Muscle of arm (tissue), 12 donors: ENCODE measurements around the gene P3R3URF. TPM values are rescaled to one million over a fixed set of nuclear protein-coding genes. Genes with fewer than 3 reads are reported as not detected.

Source experiments
- DNase-seq: peaks from one replicate; pipeline ENCODE4 v3.0.0-alpha.2; 2013
- polyA plus RNA-seq, 12 donors: library from polyadenylated mRNA; unstranded; fragments of 120-200 nt; gene quantifications; one replicate each; pipeline ENCODE4 v1.2.1, GENCODE V29; 2013; ENCODE audit not compliant: insufficient read length in 12 of 12

Gene P3R3URF
- polyA plus RNA-seq, 12 donors: not detected

GRCh38 chr1:46133781-46134350, 42.4 kb downstream of the P3R3URF start:
- DNase-seq: no peak

GRCh38 chr1:46133181-46133658, 43.1 kb downstream of the P3R3URF start:
- DNase-seq: no peak

- DNase-seq: peak; percentile 99
Observed at GRCh38 chr1:46132529-46133180, 43.6 kb downstream of the P3R3URF start, which contains the start of gene PIK3R3. Gene PIK3R3, minus strand, starts transcription at chr1:46132629. Its CDS starts 677 bp downstream, at chr1:46131952.

- DNase-seq: peak; percentile 41
Observed at GRCh38 chr1:46131712-46132528, 44.4 kb downstream of the P3R3URF start.

- DNase-seq: peak; percentile 31
Observed at GRCh38 chr1:46131093-46131492, 45.2 kb downstream of the P3R3URF start.

GRCh38 chr1:46130606-46131005, 45.7 kb downstream of the P3R3URF start:
- no peak for DNase-seq

- DNase-seq: no peak
Observed at GRCh38 chr1:46130121-46130520, 46.2 kb downstream of the P3R3URF start.

- DNase-seq: no peak
Observed at GRCh38 chr1:46128344-46128743, 47.9 kb downstream of the P3R3URF start.

Other genes with a start within 250 kb of the P3R3URF start
- gene PIK3R3, start 43.9 kb downstream of the P3R3URF start, polyA plus RNA-seq: 10 to 100 TPM in 11 of 12 donors, not detected in 1; 13.2 to 19.9 (median 17.4) TPM
- gene TSPAN1, start 1.4 kb downstream of the P3R3URF start, polyA plus RNA-seq: 10 to 100 TPM in 1 of 12 donors, 1 to 10 TPM in 4, under 1 TPM in 6, not detected in 1; 0.48 to 30.1 (median 0.80) TPM
- 10 to 100 TPM in 11 of 12 donors, not detected in 1; 44.8 to 64.6 (median 48.3) TPM for gene POMGNT1, start 21.9 kb upstream of the P3R3URF start, polyA plus RNA-seq
- gene LURAP1, start 26.8 kb upstream of the P3R3URF start, polyA plus RNA-seq: 1 to 10 TPM in 9 of 12 donors, under 1 TPM in 1, not detected in 2; 0.94 to 1.8 (median 1.2) TPM
- 1 to 10 TPM in 10 of 12 donors, not detected in 2; 3.7 to 8.7 (median 6.5) TPM for gene RAD54L, start 71.3 kb upstream of the P3R3URF start, polyA plus RNA-seq
- 10 to 100 TPM in 11 of 12 donors, not detected in 1; 44.1 to 62.3 (median 57.2) TPM for gene LRRC41, start 127.1 kb upstream of the P3R3URF start, polyA plus RNA-seq
- 100 to 1,000 TPM in 11 of 12 donors, not detected in 1; 227 to 307 (median 272) TPM for gene UQCRH, start 127.2 kb upstream of the P3R3URF start, polyA plus RNA-seq
- 10 to 100 TPM in 11 of 12 donors, not detected in 1; 13.8 to 16.1 (median 14.5) TPM for gene NSUN4, start 164.3 kb upstream of the P3R3URF start, polyA plus RNA-seq
- 10 to 100 TPM in 11 of 12 donors, not detected in 1; 10.8 to 25.8 (median 17.5) TPM for gene FAAH, start 217.8 kb upstream of the P3R3URF start, polyA plus RNA-seq